CD4-positive, alpha-beta T cell treated with Interleukin-4 for 4 hours (primary cell): ENCODE data around the gene SYNGR4.
A peak's percentile ranks its signal among the peaks of the same experiment; 100 is the strongest.
"Not testable (repeated sequence)": the region's sequence is repeated elsewhere in the genome, so short reads cannot be mapped to it uniquely, and the experiment has no call there.

Experiments
- DNase-seq: peaks from one replicate; pipeline ENCODE4 v3.0.0-alpha.2; 2020

Gene SYNGR4

GRCh38 chr19:48363810-48364597, at the start of gene SYNGR4, which contains the start of gene TMEM143:
TSS of gene SYNGR4 (plus strand) at chr19:48364367. CDS start at chr19:48365843, 1,476 bp downstream.
TSS of gene TMEM143 (minus strand) at chr19:48363940. CDS start at chr19:48363920, 20 bp downstream.
- peak; percentile 99 for DNase-seq

GRCh38 chr19:48315712-48316111, 48.5 kb upstream of the SYNGR4 start:
- DNase-seq: no peak

GRCh38 chr19:48317708-48317960, 46.5 kb upstream of the SYNGR4 start:
- DNase-seq: not testable (repeated sequence)

GRCh38 chr19:48318286-48318987, 45.7 kb upstream of the SYNGR4 start:
- DNase-seq: no peak

- DNase-seq: peak; percentile 64
Observed at GRCh38 chr19:48319647-48320541, 44.3 kb upstream of the SYNGR4 start.

GRCh38 chr19:48321372-48321621, 42.9 kb upstream of the SYNGR4 start:
- peak; percentile 97 for DNase-seq

- DNase-seq: peak; percentile 99
Observed at GRCh38 chr19:48321622-48322591, 42.3 kb upstream of the SYNGR4 start.

GRCh38 chr19:48325265-48325910, 38.8 kb upstream of the SYNGR4 start, which contains the start of gene EMP3:
TSS of gene EMP3 (plus strand) at chr19:48325552. CDS start at chr19:48326845, 1,293 bp downstream.
- peak; percentile 91 for DNase-seq

GRCh38 chr19:48329167-48329891, 34.8 kb upstream of the SYNGR4 start:
- peak; percentile 69 for DNase-seq

- DNase-seq: peak; percentile 89
Observed at GRCh38 chr19:48330012-48330681, 34.0 kb upstream of the SYNGR4 start.

GRCh38 chr19:48332351-48332661, 31.9 kb upstream of the SYNGR4 start:
- no peak for DNase-seq

GRCh38 chr19:48332662-48333466, 31.3 kb upstream of the SYNGR4 start:
- DNase-seq: peak; percentile 100

- peak; percentile 92 for DNase-seq
Observed at GRCh38 chr19:48333467-48334384, 30.4 kb upstream of the SYNGR4 start.

GRCh38 chr19:48338253-48338755, 25.9 kb upstream of the SYNGR4 start:
- DNase-seq: no peak

- DNase-seq: no peak
Observed at GRCh38 chr19:48338802-48339503, 25.2 kb upstream of the SYNGR4 start.

- no peak for DNase-seq
Observed at GRCh38 chr19:48340995-48341394, 23.2 kb upstream of the SYNGR4 start.

GRCh38 chr19:48341515-48342413, 22.4 kb upstream of the SYNGR4 start:
- DNase-seq: no peak
